Activated naive CD8-positive, alpha-beta T cell treated with anti-CD3 and anti-CD28 coated beads, Interleukin-2, amount 50 U/mL, for 16 hours (primary cell): ENCODE results near the gene SRR.
"Not testable (repeated sequence)": the region's sequence is repeated elsewhere in the genome, so short reads cannot be mapped to it uniquely, and the experiment has no call there.

Experiments
- DNase-seq: peaks from one replicate; pipeline ENCODE4 v3.0.0-alpha.2; 2020; ENCODE audit warnings: low read depth, low spot score

Gene SRR, protein sequence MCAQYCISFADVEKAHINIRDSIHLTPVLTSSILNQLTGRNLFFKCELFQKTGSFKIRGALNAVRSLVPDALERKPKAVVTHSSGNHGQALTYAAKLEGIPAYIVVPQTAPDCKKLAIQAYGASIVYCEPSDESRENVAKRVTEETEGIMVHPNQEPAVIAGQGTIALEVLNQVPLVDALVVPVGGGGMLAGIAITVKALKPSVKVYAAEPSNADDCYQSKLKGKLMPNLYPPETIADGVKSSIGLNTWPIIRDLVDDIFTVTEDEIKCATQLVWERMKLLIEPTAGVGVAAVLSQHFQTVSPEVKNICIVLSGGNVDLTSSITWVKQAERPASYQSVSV

GRCh38 chr17:2303204-2304188, at the start of gene SRR, which contains the start of gene SMG6:
Gene SRR (plus strand): TSS chr17:2303950. CDS start chr17:2315561, 11,611 bp downstream.
Gene SMG6 (minus strand): TSS chr17:2303785. CDS start chr17:2303720, 65 bp downstream.
- peak; percentile 91 for DNase-seq

DNA sequence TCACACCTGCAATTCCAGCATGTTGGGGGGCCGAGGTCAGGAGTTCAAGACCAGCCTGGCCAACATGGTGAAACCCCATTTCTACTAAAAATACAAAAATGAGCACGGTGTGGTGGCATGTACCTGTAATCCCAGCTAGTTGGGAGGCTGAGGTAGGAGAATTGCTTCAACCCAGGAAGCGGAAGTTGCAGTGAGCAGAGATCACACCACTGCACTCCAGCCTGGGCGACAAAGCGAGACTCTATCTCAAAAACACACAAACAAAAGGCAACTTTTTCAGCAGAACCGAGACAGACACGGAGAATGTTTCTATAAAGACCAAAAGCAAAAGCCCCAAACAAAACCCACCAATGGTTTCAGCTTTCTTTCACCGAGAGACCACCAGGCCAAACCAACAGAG, 44.9 kb upstream of the SRR start:
- DNase-seq = not testable (repeated sequence)

GRCh38 chr17:2259769-2260536, 43.8 kb upstream of the SRR start:
- peak; percentile 48 for DNase-seq

GRCh38 chr17:2262135-2262587, 41.6 kb upstream of the SRR start:
- DNase-seq = no peak

DNA sequence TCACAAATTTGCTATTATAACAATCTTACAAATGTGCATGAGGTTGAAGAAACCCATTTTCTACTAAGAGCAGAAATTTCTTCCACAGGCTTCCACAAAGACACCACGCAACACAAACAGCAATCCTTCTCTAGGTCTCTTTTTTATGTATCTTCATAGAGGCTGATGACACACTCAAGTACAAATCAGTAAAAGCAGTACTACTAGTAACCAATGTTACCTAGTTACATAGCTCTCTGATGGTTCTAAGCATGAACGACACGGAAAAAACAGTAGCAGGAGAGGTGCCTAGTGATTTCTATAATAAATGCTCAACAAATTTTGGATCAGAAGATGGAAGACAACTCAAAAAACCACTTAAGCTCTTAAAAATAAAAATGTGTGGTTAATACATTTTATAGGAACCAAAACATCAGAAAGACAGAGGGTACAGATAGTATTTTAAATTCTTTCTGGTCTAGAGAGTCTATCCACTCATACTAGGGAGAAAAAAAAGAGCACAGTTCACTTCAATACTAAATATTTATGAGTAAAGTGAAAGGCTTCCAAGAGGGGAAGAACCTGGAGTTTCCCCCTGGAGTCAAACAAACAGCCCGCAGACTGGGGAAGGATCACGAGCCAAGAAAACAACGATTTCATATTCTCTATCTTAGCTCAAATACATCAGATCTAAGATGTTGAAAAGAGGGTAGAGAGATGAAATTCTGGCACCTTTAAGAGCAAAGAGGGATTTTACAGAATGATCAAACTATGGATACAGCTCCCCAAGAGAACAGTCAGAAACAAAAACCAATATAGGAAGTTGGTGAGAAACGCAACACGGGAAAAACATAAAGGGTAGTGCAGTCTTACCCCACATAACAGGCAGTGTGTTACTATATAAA, 40.3 kb upstream of the SRR start:
- DNase-seq = no peak

GRCh38 chr17:2264067-2264860, 39.5 kb upstream of the SRR start:
- no peak for DNase-seq

GRCh38 chr17:2265166-2265565, 38.6 kb upstream of the SRR start:
- DNase-seq = not testable (repeated sequence)

- peak; percentile 78 for DNase-seq
These were observed 37.5 kb upstream of the SRR start for GRCh38 chr17:2266045-2266864.

DNA sequence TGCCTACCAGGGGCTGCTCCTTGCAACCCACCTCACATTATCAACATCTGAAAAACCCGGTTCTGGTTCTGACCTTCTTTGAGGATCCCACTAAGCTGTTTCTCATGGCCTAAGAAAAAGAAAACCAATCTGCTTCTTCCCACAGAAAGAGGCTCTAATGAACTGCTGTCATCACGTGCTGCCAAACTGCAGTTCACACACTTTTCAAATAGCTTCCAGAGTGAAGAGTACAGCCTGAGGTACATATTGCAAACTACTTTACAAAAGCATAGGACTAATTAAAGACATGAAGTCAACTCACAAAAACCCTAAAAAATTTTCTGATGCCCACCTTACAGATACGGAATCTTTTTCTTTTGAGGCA, 36.9 kb upstream of the SRR start:
- no peak for DNase-seq

- no peak for DNase-seq
These were observed 36.4 kb upstream of the SRR start for GRCh38 chr17:2267354-2267753.

DNA sequence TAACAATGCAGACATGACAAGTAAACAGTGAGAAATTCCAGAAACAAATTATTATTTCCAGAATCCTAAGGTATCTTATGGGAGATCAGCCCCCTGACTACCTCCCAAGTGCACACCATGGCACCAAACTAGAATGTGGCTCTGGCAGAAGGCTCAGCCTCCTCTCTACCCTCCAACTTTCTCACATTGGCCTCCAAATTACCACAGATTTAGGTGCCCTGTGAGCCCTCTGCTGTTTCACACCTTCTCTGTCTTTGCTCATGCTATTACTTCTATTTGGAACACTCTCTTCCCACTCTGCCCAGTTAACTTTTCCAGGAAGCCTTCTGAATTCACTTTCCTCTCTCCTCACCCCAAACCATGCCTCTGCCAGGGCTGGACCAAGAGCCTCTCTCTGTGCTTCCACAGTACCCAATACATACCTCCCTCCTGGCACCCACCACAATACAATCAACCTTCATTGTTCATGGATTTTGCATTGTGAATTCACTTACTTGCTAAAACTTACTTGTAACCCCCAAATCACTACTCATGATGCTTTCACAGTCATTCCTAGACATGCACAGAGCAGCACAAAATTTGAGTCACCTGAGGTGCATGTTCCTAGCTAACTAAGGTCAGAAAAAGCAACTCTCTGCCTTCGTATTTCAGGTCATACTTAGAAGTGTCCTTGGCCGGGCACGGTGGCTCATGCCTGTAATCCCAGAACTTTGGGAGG, 31.6 kb upstream of the SRR start:
- no peak for DNase-seq

GRCh38 chr17:2274414-2274813, 29.3 kb upstream of the SRR start:
- no peak for DNase-seq

DNA sequence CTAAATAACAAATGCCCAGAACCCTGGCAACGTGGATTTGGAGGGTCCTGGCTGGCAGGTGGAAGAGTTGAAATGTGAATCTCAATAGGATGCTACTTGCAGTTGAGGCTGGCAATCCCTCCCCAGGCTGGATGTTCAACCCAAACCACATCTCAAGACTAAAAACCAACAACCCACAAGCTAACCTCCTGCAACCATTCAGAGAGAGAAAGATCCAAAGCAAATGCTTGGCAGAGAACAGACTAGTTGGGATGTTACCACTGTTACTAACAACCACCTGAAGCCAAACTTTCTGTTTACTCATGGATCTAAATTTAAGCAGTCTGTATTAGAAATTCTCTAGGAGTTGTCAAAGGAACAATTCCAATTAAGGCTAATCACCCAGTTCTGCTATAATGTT, 28.0 kb upstream of the SRR start:
- DNase-seq = no peak

- DNase-seq = no peak
These were observed 26.1 kb upstream of the SRR start for GRCh38 chr17:2277429-2278170.

- DNase-seq = no peak
These were observed 24.0 kb upstream of the SRR start for GRCh38 chr17:2279707-2280106.

DNA sequence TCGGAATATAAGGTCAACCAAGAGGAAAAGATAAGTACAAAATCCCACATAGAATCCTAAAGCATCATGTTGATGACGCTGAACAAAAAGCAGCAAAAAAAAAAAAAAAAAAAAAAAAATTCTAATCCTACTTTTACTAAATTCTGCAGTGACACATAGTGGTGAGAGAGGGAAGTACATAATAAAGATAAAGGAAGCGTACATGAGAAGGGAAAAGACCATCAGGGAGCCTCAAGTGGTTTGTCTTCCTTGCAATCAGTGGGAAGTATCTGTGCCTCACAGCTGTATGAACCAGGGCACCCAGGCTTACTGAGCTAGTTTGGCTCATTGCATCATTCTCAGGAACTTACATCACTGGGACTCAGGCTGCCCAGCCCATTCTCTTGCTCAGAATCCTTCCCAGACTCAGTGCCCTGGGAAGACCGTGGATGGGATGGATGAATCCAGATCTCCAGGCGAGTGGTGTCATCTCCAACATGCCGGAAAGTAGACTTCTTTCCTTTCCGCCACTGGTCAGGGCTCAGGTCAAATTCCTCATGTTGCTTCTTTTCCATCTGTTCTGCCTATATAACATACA, 21.4 kb upstream of the SRR start:
- DNase-seq = no peak

GRCh38 chr17:2283302-2283701, 20.4 kb upstream of the SRR start:
- DNase-seq = no peak
